ENCODE results near the gene PRPF39. TPM values are rescaled to one million over a fixed set of nuclear protein-coding genes. Genes with fewer than 3 reads are reported as not detected.
A peak's percentile ranks its signal among the peaks of the same experiment; 100 is the strongest.

The PRPF39 gene
- total and polyA plus RNA-seq, 2 of the 13 experiments (the other 11 are each of a cell fraction or from before 2014, with no cell fraction given), result 44.2 to 65.0 TPM

- TF ChIP-seq DPF2 (CRISPR knock-in tag; IDR thresholded peaks at IDR 0.05; ENCODE audit: borderline replicate concordance, low read depth) (no peak), ZNF883 (CRISPR knock-in tag; IDR thresholded peaks at IDR 0.05; ENCODE audit: not compliant biosample characterization) (peak; percentile 75), ZNF326 (CRISPR knock-in tag; IDR thresholded peaks at IDR 0.05; ENCODE audit: borderline replicate concordance) (no peak), ZNF501 (CRISPR knock-in tag; IDR thresholded peaks at IDR 0.05) (peak; percentile 86), TEAD3 (CRISPR knock-in tag; optimal IDR thresholded peaks at IDR 0.05; ENCODE audit: borderline replicate concordance) (peak; percentile 25), ZFP36 (IDR thresholded peaks at IDR 0.05; ENCODE audit: borderline replicate concordance, low read depth, low read length, partially characterized antibody) (no peak), ZNF17 (CRISPR knock-in tag; IDR thresholded peaks at IDR 0.05) (no peak), REPIN1 (CRISPR knock-in tag; IDR thresholded peaks at IDR 0.05; ENCODE audit: borderline replicate concordance, low read depth) (peak; percentile 78), ZNF281 (CRISPR knock-in tag; IDR thresholded peaks at IDR 0.05; ENCODE audit: borderline replicate concordance) (no peak), MBD4 (IDR thresholded peaks at IDR 0.05; ENCODE audit: borderline replicate concordance, low read length) (no peak), MZF1 (CRISPR knock-in tag; IDR thresholded peaks at IDR 0.05; ENCODE audit: borderline replicate concordance) (no peak), ZNF615 (CRISPR knock-in tag; IDR thresholded peaks at IDR 0.05; ENCODE audit: borderline replicate concordance) (no peak), ELF1 (CRISPR knock-in tag; IDR thresholded peaks at IDR 0.05) (peak; percentile 83), ARID5B (CRISPR knock-in tag; IDR thresholded peaks at IDR 0.05) (0 out of 2 replicates have a peak, but pooled peaks have one; percentile 32), NFKB2 (CRISPR knock-in tag; IDR thresholded peaks at IDR 0.05; ENCODE audit: borderline replicate concordance) (no peak), ZFYVE20 (CRISPR knock-in tag; IDR thresholded peaks at IDR 0.05; ENCODE audit: borderline replicate concordance, low read depth) (no peak), ZBTB10 (CRISPR knock-in tag; IDR thresholded peaks at IDR 0.05; ENCODE audit: borderline replicate concordance) (no peak), KDM4B (CRISPR knock-in tag; IDR thresholded peaks at IDR 0.05) (no peak), FOXJ3 (CRISPR knock-in tag; IDR thresholded peaks at IDR 0.05; ENCODE audit: borderline replicate concordance) (peak; percentile 31; the same call in 1 of the 2 replicates)
Measured at GRCh38 chr14:45135659-45136395, 51.9 kb downstream of the PRPF39 start, which contains the start of gene FANCM (continued).

All from HepG2 (cell line).